Measurements from ENCODE around the gene OTOG. TPM values are rescaled to one million over a fixed set of nuclear protein-coding genes. Genes with fewer than 3 reads are reported as not detected.

OTOG gene
- total RNA-seq, 3 donors from 2014 or later (not counting 1 experiment from before 2014, with no cell fraction given), result not detected

- H3K4me3 Mint-ChIP-seq, result no peak overlapping the region
- H3K27me3 Mint-ChIP-seq (ENCODE audit: low read depth in 2 of 2), result peaks cover 18 to 47% of the 10 kb centered on the region in 2 donors
- H3K4me1 Mint-ChIP-seq, result no peaks in the 10 kb centered on the region
- Histone ChIP-seq H3K36me3 (ENCODE audit: control insufficient read depth, insufficient read depth, low read length) (no peaks in the 10 kb centered on the region), H3K27ac (ENCODE audit: low read length) (no peak overlapping the region), H3K9me3 (ENCODE audit: control insufficient read depth, insufficient read depth, low read length) (no peaks in the 10 kb centered on the region), H3K27me3 (ENCODE audit: control insufficient read depth, insufficient read depth, low read length) (peaks cover 7% of the 10 kb centered on the region), H3K4me3 (ENCODE audit: low read length) (no peak overlapping the region), H3K4me1 (ENCODE audit: control insufficient read depth, insufficient read depth, low read length) (no peaks in the 10 kb centered on the region)
- no peaks in the 10 kb centered on the region for H3K36me3 Mint-ChIP-seq
- TF ChIP-seq, protein P1, sequence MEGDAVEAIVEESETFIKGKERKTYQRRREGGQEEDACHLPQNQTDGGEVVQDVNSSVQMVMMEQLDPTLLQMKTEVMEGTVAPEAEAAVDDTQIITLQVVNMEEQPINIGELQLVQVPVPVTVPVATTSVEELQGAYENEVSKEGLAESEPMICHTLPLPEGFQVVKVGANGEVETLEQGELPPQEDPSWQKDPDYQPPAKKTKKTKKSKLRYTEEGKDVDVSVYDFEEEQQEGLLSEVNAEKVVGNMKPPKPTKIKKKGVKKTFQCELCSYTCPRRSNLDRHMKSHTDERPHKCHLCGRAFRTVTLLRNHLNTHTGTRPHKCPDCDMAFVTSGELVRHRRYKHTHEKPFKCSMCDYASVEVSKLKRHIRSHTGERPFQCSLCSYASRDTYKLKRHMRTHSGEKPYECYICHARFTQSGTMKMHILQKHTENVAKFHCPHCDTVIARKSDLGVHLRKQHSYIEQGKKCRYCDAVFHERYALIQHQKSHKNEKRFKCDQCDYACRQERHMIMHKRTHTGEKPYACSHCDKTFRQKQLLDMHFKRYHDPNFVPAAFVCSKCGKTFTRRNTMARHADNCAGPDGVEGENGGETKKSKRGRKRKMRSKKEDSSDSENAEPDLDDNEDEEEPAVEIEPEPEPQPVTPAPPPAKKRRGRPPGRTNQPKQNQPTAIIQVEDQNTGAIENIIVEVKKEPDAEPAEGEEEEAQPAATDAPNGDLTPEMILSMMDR (IDR thresholded peaks at IDR 0.05), result no peak
- ATAC-seq, result no peak
- no peaks in the 10 kb centered on the region for H3K9me3 Mint-ChIP-seq
- H3K27ac Mint-ChIP-seq, result no peak overlapping the region
- WGBS (ENCODE audit: insufficient coverage), result 87% methylated on average over 4 of the region's 4 CpGs
- DNase-seq, result no peak
- intact Hi-C loops (cut with micrococcal nuclease), result no loop called here
Observed at GRCh38 chr11:17648528-17648927, 101.5 kb downstream of the OTOG start.

DNA sequence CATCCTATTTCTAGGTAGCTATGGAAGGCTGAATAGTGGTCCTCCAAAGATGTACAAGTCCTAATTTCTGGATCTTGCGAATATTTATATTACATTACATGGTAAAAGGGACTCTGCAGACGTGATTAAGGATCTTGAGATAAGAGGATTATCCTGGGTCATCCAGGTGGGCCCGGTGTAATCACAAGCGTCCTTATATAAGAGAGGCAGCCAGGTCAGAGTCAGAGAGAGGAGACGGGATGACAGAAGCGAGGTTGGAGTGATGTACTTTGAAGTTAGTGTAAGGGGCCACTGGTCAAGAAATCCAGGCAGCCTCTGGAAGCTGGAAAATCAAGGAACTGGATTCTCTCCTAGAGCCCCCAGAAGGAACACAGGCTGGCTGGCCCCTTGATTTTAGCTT lies 102.2 kb downstream of the OTOG start:
- Mint-ChIP-seq H3K27me3 (ENCODE audit: low read depth in 2 of 2) (peaks cover 18 to 49% of the 10 kb centered on the region in 2 donors), H3K36me3 (no peaks in the 10 kb centered on the region), H3K4me3 (no peak overlapping the region), H3K27ac (no peak overlapping the region), H3K4me1 (no peaks in the 10 kb centered on the region), H3K9me3 (no peaks in the 10 kb centered on the region)
- Histone ChIP-seq H3K27me3 (ENCODE audit: control insufficient read depth, insufficient read depth, low read length) (peaks cover 7% of the 10 kb centered on the region), H3K27ac (ENCODE audit: low read length) (no peak overlapping the region), H3K9me3 (ENCODE audit: control insufficient read depth, insufficient read depth, low read length) (no peaks in the 10 kb centered on the region), H3K36me3 (ENCODE audit: control insufficient read depth, insufficient read depth, low read length) (no peaks in the 10 kb centered on the region), H3K4me3 (ENCODE audit: low read length) (no peak overlapping the region), H3K4me1 (ENCODE audit: control insufficient read depth, insufficient read depth, low read length) (no peaks in the 10 kb centered on the region)
- DNase-seq (no peak), ATAC-seq (no peak)
- intact Hi-C loops (cut with micrococcal nuclease), result no loop called here
- 72% methylated on average over 6 of the region's 6 CpGs for WGBS (ENCODE audit: insufficient coverage)
- TF ChIP-seq, protein P1 (IDR thresholded peaks at IDR 0.05), result no peak

DNA sequence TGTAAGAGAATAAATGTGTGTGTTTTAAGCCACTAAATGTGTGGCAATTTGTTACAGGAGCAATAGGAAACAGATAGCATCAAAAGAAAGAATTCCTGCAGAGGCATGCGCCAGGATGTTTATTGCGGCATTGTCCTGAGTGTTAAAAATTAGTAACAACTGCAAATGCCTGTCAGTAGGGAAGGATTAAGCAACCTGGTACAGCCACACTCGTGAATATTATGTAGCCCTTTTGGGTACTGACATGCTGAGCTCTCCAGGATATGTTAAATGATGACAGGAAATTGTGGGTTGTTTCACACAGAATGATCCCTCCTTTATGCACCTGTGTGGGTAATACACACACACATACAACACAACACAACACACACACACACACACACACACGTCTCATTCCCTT lies 102.6 kb downstream of the OTOG start:
- H3K27ac Mint-ChIP-seq, result no peak overlapping the region
- no peak for ATAC-seq
- 28% methylated on average over 4 of the region's 4 CpGs for WGBS (ENCODE audit: insufficient coverage)
- no peaks in the 10 kb centered on the region for H3K36me3 Mint-ChIP-seq
- Histone ChIP-seq H3K27ac (ENCODE audit: low read length) (no peak overlapping the region), H3K4me3 (ENCODE audit: low read length) (no peak overlapping the region), H3K4me1 (ENCODE audit: control insufficient read depth, insufficient read depth, low read length) (no peaks in the 10 kb centered on the region), H3K36me3 (ENCODE audit: control insufficient read depth, insufficient read depth, low read length) (no peaks in the 10 kb centered on the region), H3K9me3 (ENCODE audit: control insufficient read depth, insufficient read depth, low read length) (no peaks in the 10 kb centered on the region), H3K27me3 (ENCODE audit: control insufficient read depth, insufficient read depth, low read length) (peaks cover 9% of the 10 kb centered on the region)
- H3K4me1 Mint-ChIP-seq, result no peaks in the 10 kb centered on the region
- H3K4me3 Mint-ChIP-seq, result no peak overlapping the region
- no peak for DNase-seq
- peaks cover 19 to 53% of the 10 kb centered on the region in 2 donors for H3K27me3 Mint-ChIP-seq (ENCODE audit: low read depth in 2 of 2)
- TF ChIP-seq, protein P1 (IDR thresholded peaks at IDR 0.05), result no peak
- intact Hi-C loops (cut with micrococcal nuclease), result no loop called here
- no peaks in the 10 kb centered on the region for H3K9me3 Mint-ChIP-seq

- ATAC-seq, result no peak
- Histone ChIP-seq H3K4me3 (ENCODE audit: low read length) (no peak overlapping the region), H3K36me3 (ENCODE audit: control insufficient read depth, insufficient read depth, low read length) (no peaks in the 10 kb centered on the region), H3K27ac (ENCODE audit: low read length) (no peak overlapping the region), H3K27me3 (ENCODE audit: control insufficient read depth, insufficient read depth, low read length) (peaks cover 9% of the 10 kb centered on the region), H3K9me3 (ENCODE audit: control insufficient read depth, insufficient read depth, low read length) (no peaks in the 10 kb centered on the region), H3K4me1 (ENCODE audit: control insufficient read depth, insufficient read depth, low read length) (no peaks in the 10 kb centered on the region)
- no peak for DNase-seq
- Mint-ChIP-seq H3K9me3 (no peaks in the 10 kb centered on the region), H3K4me3 (no peak overlapping the region), H3K27me3 (ENCODE audit: low read depth in 2 of 2) (peaks cover 20 to 60% of the 10 kb centered on the region in 2 donors), H3K36me3 (no peaks in the 10 kb centered on the region), H3K27ac (no peak overlapping the region), H3K4me1 (no peaks in the 10 kb centered on the region)
- WGBS (ENCODE audit: insufficient coverage), result 17% methylated on average over 12 of the region's 12 CpGs
- intact Hi-C loops (cut with micrococcal nuclease), result no loop called here
- TF ChIP-seq, protein P1 (IDR thresholded peaks at IDR 0.05), result no peak
Observed at GRCh38 chr11:17650127-17650911, 103.3 kb downstream of the OTOG start.

Measured in natural killer cell (primary cell).